ENCODE results near the gene CPSF3.

The CPSF3 gene

DNA sequence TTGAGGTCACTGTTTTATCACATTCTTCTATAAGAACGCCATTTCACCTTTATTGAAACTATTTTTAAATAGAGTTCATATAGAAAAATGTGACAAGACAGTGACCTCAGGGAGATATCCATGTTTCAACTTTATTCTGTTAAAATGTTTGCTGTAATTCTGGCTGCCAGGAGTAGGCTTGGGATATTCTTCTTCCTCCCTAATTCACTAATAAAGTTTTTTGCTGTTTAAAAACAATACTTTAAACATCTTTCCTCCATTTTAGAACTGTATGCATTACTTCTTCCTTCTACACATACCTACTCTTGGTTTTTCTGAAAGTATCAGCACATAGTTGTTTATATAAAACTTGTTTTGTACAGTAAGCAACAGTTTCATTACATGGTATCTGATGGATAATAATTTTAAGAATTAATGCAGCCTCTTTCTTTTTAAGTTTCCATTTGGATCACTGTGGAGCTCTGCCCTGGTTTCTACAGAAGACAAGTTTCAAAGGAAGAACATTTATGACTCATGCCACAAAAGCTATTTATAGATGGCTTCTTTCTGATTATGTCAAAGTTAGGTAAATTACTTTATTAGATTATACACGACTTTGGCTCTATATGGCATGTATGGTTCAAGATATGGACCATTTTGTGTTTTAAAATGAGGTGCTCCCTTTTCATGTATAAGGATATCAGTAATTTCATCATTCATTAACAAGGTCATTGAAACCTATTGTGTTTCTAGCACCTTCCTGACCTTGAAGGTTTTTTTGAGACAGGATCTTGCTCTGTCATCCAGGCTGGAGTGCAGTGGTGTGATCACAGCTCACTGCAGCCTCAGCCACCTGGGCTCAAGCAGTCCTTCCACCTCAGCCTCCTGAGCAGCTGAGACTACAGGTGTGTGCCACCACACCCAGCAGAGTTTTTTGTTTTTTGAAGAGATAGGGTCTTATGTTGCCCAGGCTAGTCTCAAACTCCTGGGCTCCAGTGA lies 7.2 kb downstream of the CPSF3 start:
- H3K27ac ChIP-seq (ENCODE audit: low read depth, low read length): no peak overlapping the region
- H3K27me3 ChIP-seq (ENCODE audit: control insufficient read depth, insufficient read depth, low read length): no peaks in the 10 kb centered on the region
- peaks cover 10% of the 10 kb centered on the region for H3K36me3 ChIP-seq (ENCODE audit: control insufficient read depth, insufficient read depth, low read length)
- H3K9ac ChIP-seq (ENCODE audit: low read length): no peak overlapping the region
- no peaks in the 10 kb centered on the region for H3K4me1 ChIP-seq (ENCODE audit: control insufficient read depth, insufficient read depth, low read length)
- H3K4me3 ChIP-seq (ENCODE audit: low read length): no peak overlapping the region

DNA sequence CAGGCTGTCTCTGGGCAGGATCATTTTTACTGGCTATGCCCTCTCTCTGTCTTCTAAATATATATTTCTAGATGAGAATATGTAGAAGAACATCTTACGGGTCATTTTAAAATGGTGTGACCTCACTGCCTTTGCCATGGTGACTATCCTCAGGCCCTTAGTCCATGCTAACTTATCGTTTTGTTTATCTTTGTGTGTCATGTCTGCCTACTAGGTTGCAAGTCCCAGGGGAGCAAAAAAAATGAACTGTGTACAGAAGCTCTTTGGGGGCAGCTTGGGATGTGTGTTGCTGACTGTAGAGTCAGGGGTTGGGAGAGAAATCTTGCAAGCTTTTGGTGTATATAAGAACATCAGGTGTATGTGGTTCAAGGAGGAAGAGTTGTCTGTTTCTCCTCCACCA lies 11.0 kb downstream of the CPSF3 start:
- Histone ChIP-seq H3K9ac (ENCODE audit: low read length) (no peak overlapping the region), H3K27ac (ENCODE audit: low read depth, low read length) (no peak overlapping the region), H3K36me3 (ENCODE audit: control insufficient read depth, insufficient read depth, low read length) (peaks cover 18% of the 10 kb centered on the region), H3K27me3 (ENCODE audit: control insufficient read depth, insufficient read depth, low read length) (no peaks in the 10 kb centered on the region), H3K4me1 (ENCODE audit: control insufficient read depth, insufficient read depth, low read length) (no peaks in the 10 kb centered on the region), H3K4me3 (ENCODE audit: low read length) (no peak overlapping the region)

DNA sequence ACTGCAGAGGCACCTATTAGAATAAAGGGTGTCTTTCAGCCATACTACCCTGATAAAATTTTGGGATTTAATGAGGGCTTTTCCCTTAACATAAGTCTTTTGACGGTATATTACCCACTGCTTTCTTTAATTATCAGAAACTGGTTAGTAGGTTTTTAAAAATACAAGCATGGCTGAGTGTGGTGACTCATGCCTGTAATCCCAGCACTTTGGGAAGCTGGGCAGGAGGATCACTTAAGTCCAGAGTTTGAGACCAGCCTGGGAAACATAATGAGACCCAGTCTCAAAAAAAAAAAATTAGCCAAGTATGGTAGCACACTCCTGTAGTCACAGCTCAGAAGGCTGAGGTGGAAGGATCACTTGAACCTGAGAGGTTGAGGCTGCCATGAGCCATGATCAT lies 16.1 kb downstream of the CPSF3 start:
- peaks cover 13% of the 10 kb centered on the region for H3K36me3 ChIP-seq (ENCODE audit: control insufficient read depth, insufficient read depth, low read length)
- H3K4me3 ChIP-seq (ENCODE audit: low read length): no peak overlapping the region
- no peaks in the 10 kb centered on the region for H3K27me3 ChIP-seq (ENCODE audit: control insufficient read depth, insufficient read depth, low read length)
- no peak overlapping the region for H3K27ac ChIP-seq (ENCODE audit: low read depth, low read length)
- no peaks in the 10 kb centered on the region for H3K4me1 ChIP-seq (ENCODE audit: control insufficient read depth, insufficient read depth, low read length)
- no peak overlapping the region for H3K9ac ChIP-seq (ENCODE audit: low read length)

DNA sequence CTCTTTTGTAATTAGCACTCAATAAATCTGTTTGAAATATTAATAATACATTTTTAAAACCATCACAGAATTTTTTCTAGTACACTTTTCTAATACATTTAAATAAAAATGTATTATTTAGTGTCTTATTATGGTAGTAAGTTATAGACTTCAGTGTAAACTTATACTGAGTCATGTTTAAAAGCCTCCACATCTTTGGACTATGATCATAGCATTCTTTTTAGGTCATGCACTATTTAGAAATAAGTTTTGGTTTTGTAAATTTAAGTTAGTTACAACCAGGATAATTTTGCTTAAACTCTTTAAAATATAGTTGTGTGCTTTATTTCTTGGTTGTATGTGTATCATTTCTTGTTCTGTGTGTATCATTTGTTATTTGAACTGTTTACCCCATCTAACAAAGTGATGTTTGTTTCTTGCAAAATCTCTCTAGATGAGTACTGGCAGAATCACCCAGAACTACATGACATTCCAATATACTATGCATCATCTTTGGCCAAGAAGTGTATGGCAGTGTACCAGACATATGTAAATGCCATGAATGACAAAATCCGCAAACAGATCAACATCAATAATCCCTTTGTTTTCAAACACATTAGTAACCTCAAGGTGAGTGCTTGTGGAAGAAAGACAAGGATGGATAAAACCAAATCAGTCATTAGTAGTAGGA lies 16.7 kb downstream of the CPSF3 start:
- Histone ChIP-seq H3K4me1 (ENCODE audit: control insufficient read depth, insufficient read depth, low read length) (no peaks in the 10 kb centered on the region), H3K9ac (ENCODE audit: low read length) (no peak overlapping the region), H3K4me3 (ENCODE audit: low read length) (no peak overlapping the region), H3K36me3 (ENCODE audit: control insufficient read depth, insufficient read depth, low read length) (peaks cover 12% of the 10 kb centered on the region), H3K27ac (ENCODE audit: low read depth, low read length) (no peak overlapping the region), H3K27me3 (ENCODE audit: control insufficient read depth, insufficient read depth, low read length) (no peaks in the 10 kb centered on the region)

DNA sequence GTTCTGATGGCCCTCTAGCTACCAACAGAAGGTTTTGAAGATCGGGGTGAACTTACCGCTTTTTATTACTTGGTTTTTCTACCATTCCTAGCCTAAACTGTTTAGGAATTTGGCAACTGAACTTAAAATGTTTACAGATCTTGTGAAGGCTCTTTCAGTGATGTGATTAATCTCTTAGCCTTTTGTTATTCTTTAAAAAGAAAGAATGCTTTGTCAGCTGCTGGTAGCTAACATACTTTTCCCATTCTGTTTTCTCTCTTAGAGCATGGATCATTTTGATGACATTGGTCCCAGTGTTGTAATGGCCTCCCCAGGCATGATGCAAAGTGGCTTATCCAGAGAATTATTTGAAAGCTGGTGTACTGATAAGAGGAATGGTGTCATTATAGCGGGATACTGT lies 18.1 kb downstream of the CPSF3 start:
- no peak overlapping the region for H3K4me3 ChIP-seq (ENCODE audit: low read length)
- no peaks in the 10 kb centered on the region for H3K27me3 ChIP-seq (ENCODE audit: control insufficient read depth, insufficient read depth, low read length)
- H3K4me1 ChIP-seq (ENCODE audit: control insufficient read depth, insufficient read depth, low read length): no peaks in the 10 kb centered on the region
- no peak overlapping the region for H3K27ac ChIP-seq (ENCODE audit: low read depth, low read length)
- peaks cover 20% of the 10 kb centered on the region for H3K36me3 ChIP-seq (ENCODE audit: control insufficient read depth, insufficient read depth, low read length)
- no peak overlapping the region for H3K9ac ChIP-seq (ENCODE audit: low read length)

DNA sequence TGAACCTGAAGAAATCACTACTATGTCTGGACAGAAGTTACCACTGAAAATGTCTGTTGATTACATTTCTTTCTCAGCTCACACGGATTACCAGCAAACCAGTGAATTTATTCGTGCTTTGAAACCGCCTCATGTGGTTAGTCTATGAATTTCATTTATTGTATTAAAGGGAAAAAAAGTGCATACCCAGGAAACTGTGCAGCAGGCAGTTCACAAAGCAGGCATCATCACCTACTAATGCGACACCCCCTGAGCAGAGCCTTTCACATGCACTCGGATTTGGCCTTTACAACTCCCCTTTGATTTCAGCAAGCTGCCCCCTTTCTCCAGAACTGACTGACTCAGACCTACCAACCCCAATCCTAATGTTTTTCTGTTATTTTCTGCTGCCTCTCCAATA lies 20.1 kb downstream of the CPSF3 start:
- Histone ChIP-seq H3K36me3 (ENCODE audit: control insufficient read depth, insufficient read depth, low read length) (peaks cover 16% of the 10 kb centered on the region), H3K9ac (ENCODE audit: low read length) (no peak overlapping the region), H3K27ac (ENCODE audit: low read depth, low read length) (no peak overlapping the region), H3K27me3 (ENCODE audit: control insufficient read depth, insufficient read depth, low read length) (no peaks in the 10 kb centered on the region), H3K4me3 (ENCODE audit: low read length) (no peak overlapping the region), H3K4me1 (ENCODE audit: control insufficient read depth, insufficient read depth, low read length) (no peaks in the 10 kb centered on the region)

DNA sequence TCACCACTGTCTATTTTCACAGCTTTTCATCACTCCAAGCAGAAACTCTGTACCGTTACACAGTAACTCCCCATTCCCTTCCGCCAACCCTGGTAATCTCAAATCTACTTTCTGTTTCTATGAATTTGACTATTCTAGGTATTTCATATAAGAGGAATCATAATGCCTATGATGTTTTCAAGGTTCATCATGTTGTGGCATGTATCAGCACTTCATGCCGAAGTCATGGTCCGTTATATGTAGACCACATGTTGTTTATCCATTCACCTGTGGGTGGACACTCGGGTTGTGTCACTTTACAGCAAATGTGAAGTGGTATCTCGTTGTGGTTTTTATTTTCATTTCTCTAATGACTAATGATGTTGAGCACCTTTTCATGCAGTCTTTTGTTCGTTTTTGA lies 21.6 kb downstream of the CPSF3 start:
- H3K9ac ChIP-seq (ENCODE audit: low read length): no peak overlapping the region
- H3K36me3 ChIP-seq (ENCODE audit: control insufficient read depth, insufficient read depth, low read length): peaks cover 16% of the 10 kb centered on the region
- no peaks in the 10 kb centered on the region for H3K27me3 ChIP-seq (ENCODE audit: control insufficient read depth, insufficient read depth, low read length)
- no peaks in the 10 kb centered on the region for H3K4me1 ChIP-seq (ENCODE audit: control insufficient read depth, insufficient read depth, low read length)
- H3K27ac ChIP-seq (ENCODE audit: low read depth, low read length): no peak overlapping the region
- no peak overlapping the region for H3K4me3 ChIP-seq (ENCODE audit: low read length)

DNA sequence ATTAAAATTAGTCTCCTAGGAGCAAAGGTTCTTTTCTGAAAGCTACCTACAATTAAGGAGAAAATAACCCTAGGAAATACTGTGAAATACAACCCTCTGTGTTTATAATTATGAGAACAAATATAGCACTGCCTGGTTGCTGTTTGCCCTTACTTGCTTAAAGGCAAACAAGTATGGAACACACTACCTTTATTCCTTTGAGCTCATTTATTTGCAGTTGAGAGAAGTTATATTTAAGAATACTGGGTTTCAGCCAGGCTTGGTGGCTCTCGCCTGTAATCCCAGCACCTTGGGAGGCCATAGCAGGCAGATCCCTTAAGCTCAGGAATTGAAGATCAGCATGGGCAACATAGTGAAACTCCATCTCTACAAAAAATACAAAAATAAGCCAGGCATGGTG lies 27.8 kb downstream of the CPSF3 start:
- Histone ChIP-seq H3K36me3 (ENCODE audit: control insufficient read depth, insufficient read depth, low read length) (peaks cover 7% of the 10 kb centered on the region), H3K9ac (ENCODE audit: low read length) (no peak overlapping the region), H3K4me3 (ENCODE audit: low read length) (no peak overlapping the region), H3K27me3 (ENCODE audit: control insufficient read depth, insufficient read depth, low read length) (no peaks in the 10 kb centered on the region), H3K27ac (ENCODE audit: low read depth, low read length) (no peak overlapping the region), H3K4me1 (ENCODE audit: control insufficient read depth, insufficient read depth, low read length) (no peaks in the 10 kb centered on the region)

DNA sequence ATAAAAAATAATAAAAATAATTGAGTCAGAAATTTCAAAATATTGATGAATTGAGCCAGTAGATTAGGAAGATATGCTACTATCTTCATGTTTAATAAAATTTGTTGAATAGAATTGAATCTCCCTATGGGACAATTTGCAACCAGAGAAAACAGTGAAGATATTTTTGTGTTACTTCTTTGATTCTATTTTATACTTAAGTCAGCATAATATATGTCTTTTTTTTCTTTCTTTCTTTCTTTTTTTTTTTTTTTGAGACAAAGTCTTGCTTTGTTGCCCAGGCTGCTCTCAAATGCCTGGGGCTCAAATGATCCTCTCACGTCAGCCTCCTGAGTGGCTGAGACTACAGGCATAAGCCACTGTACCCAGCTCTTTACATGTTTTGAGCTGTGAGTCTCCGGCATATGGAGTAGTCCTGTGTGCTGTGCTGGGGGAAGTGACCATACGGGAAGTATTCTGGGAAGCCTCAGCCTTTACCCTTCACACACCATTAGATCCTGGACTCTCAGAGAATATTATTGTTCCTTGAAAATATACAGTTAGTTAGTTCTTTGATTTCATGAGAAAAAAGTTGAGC lies 37.1 kb downstream of the CPSF3 start:
- no peak overlapping the region for H3K9ac ChIP-seq (ENCODE audit: low read length)
- no peaks in the 10 kb centered on the region for H3K36me3 ChIP-seq (ENCODE audit: control insufficient read depth, insufficient read depth, low read length)

DNA sequence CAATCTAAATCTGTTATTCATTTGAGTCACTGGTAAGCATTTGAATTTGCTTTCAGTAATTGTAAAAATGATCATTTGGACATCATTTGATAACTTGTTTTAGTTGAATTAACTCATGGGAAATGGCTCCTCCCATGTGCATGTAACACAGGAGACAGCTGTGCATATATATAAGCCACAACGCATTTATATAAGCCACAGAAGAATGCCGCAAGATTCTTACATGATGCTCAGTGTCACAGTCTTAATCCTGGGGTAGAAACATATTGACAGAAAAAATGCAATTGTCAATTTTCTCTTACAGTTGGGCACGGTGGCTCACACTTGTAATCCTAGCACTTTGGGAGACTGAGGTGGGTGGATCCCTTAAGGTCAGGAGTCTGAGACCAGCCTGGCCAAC lies 37.6 kb downstream of the CPSF3 start:
- no peak overlapping the region for H3K4me3 ChIP-seq (ENCODE audit: low read length)
- H3K27ac ChIP-seq (ENCODE audit: low read depth, low read length): no peak overlapping the region
- H3K27me3 ChIP-seq (ENCODE audit: control insufficient read depth, insufficient read depth, low read length): no peaks in the 10 kb centered on the region
- H3K36me3 ChIP-seq (ENCODE audit: control insufficient read depth, insufficient read depth, low read length): no peaks in the 10 kb centered on the region
- H3K9ac ChIP-seq (ENCODE audit: low read length): no peak overlapping the region
- H3K4me1 ChIP-seq (ENCODE audit: control insufficient read depth, insufficient read depth, low read length): no peaks in the 10 kb centered on the region

More for the DNA sequence above, 37.1 kb downstream of the CPSF3 start:
- Histone ChIP-seq H3K4me3 (ENCODE audit: low read length) (no peak overlapping the region), H3K27me3 (ENCODE audit: control insufficient read depth, insufficient read depth, low read length) (no peaks in the 10 kb centered on the region), H3K27ac (ENCODE audit: low read depth, low read length) (no peak overlapping the region), H3K4me1 (ENCODE audit: control insufficient read depth, insufficient read depth, low read length) (no peaks in the 10 kb centered on the region)

DNA sequence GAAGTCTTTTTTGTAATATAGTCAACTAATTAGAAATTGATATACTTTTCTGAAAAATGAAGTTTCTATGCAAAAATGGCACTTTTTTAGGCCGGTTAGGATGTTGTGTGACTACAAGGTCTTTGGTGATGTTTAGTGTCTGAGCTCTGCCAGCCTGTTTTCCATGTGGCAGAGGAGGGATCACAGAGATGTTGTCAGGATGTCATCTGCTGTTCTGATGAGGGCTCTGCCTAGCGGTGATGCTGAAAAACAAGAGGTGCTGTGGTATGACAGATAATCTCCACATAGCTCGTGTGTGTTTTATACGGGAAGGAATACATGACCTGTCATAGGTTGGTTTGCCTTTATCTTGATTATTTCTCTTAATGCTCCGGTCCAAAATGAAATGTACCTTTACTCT lies 38.9 kb downstream of the CPSF3 start:
- Histone ChIP-seq H3K36me3 (ENCODE audit: control insufficient read depth, insufficient read depth, low read length) (no peaks in the 10 kb centered on the region), H3K27ac (ENCODE audit: low read depth, low read length) (no peak overlapping the region), H3K27me3 (ENCODE audit: control insufficient read depth, insufficient read depth, low read length) (no peaks in the 10 kb centered on the region), H3K9ac (ENCODE audit: low read length) (no peak overlapping the region), H3K4me3 (ENCODE audit: low read length) (no peak overlapping the region), H3K4me1 (ENCODE audit: control insufficient read depth, insufficient read depth, low read length) (no peaks in the 10 kb centered on the region)

DNA sequence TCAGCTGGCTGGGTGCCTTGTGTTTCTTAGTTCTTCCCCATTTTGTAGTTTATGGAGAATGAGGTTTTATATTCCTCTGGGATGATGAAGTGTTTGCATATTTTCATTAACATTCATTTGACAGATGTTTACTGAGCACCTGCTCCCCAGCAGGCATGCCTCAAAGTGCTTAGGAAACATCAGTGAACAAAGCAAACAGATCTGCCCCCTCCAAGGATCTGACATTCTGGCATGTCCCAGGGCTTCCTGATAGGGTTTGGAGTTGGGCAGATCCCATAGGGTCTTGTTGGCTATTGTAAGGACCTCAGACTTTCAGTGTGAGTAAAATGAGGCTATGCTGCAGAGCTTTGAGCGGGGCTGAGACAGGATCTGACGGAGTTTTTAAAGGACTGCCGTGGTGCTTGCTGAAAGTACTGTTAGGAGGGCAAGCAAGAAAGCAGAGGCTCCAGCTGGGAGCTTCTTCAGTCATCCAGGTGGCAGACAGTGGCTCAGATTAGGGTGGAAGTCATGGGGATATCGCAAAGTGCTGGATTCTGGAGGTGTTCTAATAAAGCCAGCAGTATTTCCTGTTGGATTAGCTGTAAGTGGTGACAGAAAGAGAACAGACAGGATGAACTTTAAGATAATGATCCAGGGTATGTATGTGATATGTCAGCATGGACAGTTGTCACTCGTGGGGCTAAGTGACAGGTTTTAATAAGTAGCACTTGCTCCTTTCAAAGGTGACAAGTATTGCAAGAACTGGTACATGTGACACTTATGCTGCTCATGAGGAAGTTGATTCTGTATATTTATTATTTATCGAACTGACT lies 39.6 kb downstream of the CPSF3 start:
- Histone ChIP-seq H3K9ac (ENCODE audit: low read length) (no peak overlapping the region), H3K36me3 (ENCODE audit: control insufficient read depth, insufficient read depth, low read length) (peaks cover 3% of the 10 kb centered on the region), H3K4me1 (ENCODE audit: control insufficient read depth, insufficient read depth, low read length) (no peaks in the 10 kb centered on the region), H3K27ac (ENCODE audit: low read depth, low read length) (no peak overlapping the region), H3K27me3 (ENCODE audit: control insufficient read depth, insufficient read depth, low read length) (no peaks in the 10 kb centered on the region), H3K4me3 (ENCODE audit: low read length) (no peak overlapping the region)
